ENCODE data around the gene LEAP2.

Gene LEAP2

DNA sequence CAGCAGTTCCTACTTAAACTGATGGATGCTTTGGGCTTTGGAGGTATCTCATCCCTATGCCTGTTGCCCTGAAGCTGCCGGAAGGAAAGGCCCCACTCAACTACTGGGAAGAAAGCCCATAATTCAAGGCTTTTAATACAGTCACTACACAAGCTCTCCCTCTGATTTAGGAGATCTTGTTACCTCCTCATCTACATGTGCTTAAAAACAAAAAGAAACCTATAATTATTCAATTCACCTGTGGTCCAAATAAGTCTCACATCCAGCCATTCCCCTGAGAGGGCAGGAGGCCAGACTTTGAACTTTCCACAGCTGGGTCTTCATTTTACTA is 715 bp upstream of the LEAP2 start:
- TF ChIP-seq ZBTB7A (IDR thresholded peaks at IDR 0.05; ENCODE audit: low read depth) (no peak), RAD21 (IDR thresholded peaks at IDR 0.05; ENCODE audit: low read depth) (no peak), YY1 (IDR thresholded peaks at IDR 0.05; ENCODE audit: low read depth) (no peak), TCF12 (IDR thresholded peaks at IDR 0.05; ENCODE audit: low read depth) (no peak), EP300 (IDR thresholded peaks at IDR 0.05; ENCODE audit: borderline replicate concordance) (no peak)

DNA sequence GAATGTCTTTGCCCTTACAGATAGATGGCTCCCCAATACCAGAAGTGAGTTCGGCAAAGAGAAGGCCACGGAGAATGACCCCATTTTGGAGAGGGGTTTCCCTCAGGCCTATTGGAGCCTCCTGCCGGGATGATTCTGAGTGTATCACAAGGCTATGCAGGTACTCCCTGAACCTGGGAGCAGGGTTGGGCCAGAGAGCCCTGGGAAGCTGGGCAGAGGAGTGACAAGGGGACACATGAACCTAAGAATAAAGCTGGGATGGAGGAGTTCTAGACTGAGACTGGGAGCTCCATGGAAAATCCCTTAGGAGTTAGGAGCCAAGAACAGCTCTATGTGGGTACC is 433 bp downstream of the LEAP2 start:
- no peak for TF ChIP-seq TAF1 (IDR thresholded peaks at IDR 0.05; ENCODE audit: low read depth)
- TF ChIP-seq EGR1 (IDR thresholded peaks at IDR 0.05): no peak
- no peak for TF ChIP-seq TEAD4 (IDR thresholded peaks at IDR 0.05)
- TF ChIP-seq CREB1 (IDR thresholded peaks at IDR 0.05; ENCODE audit: low read depth): no peak
- TF ChIP-seq TCF12 (IDR thresholded peaks at IDR 0.05; ENCODE audit: low read depth): no peak
- no peak for TF ChIP-seq CEBPB (IDR thresholded peaks at IDR 0.05)
- TF ChIP-seq, protein P1, sequence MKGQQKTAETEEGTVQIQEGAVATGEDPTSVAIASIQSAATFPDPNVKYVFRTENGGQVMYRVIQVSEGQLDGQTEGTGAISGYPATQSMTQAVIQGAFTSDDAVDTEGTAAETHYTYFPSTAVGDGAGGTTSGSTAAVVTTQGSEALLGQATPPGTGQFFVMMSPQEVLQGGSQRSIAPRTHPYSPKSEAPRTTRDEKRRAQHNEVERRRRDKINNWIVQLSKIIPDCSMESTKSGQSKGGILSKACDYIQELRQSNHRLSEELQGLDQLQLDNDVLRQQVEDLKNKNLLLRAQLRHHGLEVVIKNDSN (IDR thresholded peaks at IDR 0.05): no peak
- TF ChIP-seq FOXM1 (IDR thresholded peaks at IDR 0.05; ENCODE audit: borderline replicate concordance, low read depth): no peak
- TF ChIP-seq NFIC (IDR thresholded peaks at IDR 0.05): no peak
- TF ChIP-seq, protein P2, sequence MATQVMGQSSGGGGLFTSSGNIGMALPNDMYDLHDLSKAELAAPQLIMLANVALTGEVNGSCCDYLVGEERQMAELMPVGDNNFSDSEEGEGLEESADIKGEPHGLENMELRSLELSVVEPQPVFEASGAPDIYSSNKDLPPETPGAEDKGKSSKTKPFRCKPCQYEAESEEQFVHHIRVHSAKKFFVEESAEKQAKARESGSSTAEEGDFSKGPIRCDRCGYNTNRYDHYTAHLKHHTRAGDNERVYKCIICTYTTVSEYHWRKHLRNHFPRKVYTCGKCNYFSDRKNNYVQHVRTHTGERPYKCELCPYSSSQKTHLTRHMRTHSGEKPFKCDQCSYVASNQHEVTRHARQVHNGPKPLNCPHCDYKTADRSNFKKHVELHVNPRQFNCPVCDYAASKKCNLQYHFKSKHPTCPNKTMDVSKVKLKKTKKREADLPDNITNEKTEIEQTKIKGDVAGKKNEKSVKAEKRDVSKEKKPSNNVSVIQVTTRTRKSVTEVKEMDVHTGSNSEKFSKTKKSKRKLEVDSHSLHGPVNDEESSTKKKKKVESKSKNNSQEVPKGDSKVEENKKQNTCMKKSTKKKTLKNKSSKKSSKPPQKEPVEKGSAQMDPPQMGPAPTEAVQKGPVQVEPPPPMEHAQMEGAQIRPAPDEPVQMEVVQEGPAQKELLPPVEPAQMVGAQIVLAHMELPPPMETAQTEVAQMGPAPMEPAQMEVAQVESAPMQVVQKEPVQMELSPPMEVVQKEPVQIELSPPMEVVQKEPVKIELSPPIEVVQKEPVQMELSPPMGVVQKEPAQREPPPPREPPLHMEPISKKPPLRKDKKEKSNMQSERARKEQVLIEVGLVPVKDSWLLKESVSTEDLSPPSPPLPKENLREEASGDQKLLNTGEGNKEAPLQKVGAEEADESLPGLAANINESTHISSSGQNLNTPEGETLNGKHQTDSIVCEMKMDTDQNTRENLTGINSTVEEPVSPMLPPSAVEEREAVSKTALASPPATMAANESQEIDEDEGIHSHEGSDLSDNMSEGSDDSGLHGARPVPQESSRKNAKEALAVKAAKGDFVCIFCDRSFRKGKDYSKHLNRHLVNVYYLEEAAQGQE (IDR thresholded peaks at IDR 0.05; ENCODE audit: low read depth): no peak
- TF ChIP-seq YY1 (IDR thresholded peaks at IDR 0.05; ENCODE audit: low read depth): no peak
- no peak for TF ChIP-seq MAX (IDR thresholded peaks at IDR 0.05)
- no peak for TF ChIP-seq EP300 (IDR thresholded peaks at IDR 0.05; ENCODE audit: borderline replicate concordance)
- TF ChIP-seq RAD21 (IDR thresholded peaks at IDR 0.05; ENCODE audit: low read depth): no peak
- TF ChIP-seq ZBTB7A (IDR thresholded peaks at IDR 0.05; ENCODE audit: low read depth): no peak

DNA sequence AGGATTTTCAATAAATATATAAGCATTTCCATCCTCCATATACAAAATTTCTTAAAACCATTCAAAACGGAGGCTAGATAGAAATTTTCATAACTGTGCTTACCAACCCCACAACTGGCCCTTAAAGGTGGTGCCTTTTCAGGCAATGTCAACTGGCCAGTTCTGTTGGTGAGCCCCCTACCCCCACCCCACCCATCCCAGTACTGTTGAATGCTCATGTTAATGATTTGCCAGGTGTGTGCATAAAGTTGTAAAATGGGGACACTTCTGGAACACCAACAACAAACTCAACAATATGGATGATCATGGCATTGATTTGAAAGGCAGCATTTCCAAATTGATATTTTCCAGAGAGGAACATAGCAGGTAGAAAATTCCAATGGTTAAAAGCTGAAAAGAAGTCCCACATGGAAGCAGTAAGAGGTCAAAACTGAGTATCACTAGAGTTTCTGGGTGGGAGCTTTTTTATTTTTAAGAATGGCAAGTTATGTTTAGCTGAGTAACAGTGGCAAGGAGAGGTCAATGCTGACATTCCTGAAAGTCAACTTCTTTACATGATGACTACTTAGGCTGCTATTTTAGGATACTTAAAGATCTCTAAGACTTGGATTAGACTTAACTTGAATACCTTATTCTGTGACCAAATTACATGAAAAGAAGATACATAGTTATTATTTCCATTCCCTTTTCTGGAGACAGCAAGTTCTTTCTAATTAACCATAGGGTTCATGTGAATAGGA is 2.7 kb downstream of the LEAP2 start:
- TF ChIP-seq RAD21 (IDR thresholded peaks at IDR 0.05; ENCODE audit: low read depth) (no peak), CREB1 (IDR thresholded peaks at IDR 0.05; ENCODE audit: low read depth) (no peak), TCF12 (IDR thresholded peaks at IDR 0.05; ENCODE audit: low read depth) (no peak), FOXM1 (IDR thresholded peaks at IDR 0.05; ENCODE audit: borderline replicate concordance, low read depth) (no peak), YY1 (IDR thresholded peaks at IDR 0.05; ENCODE audit: low read depth) (no peak), CEBPB (IDR thresholded peaks at IDR 0.05) (no peak)

- TF ChIP-seq CEBPB (IDR thresholded peaks at IDR 0.05) (no peak), EGR1 (IDR thresholded peaks at IDR 0.05) (no peak), TCF12 (IDR thresholded peaks at IDR 0.05; ENCODE audit: low read depth) (no peak)
Measured at GRCh38 chr5:132877466-132877865, 4.0 kb downstream of the LEAP2 start.

- TF ChIP-seq ZBTB7A (IDR thresholded peaks at IDR 0.05; ENCODE audit: low read depth) (no peak), MAX (IDR thresholded peaks at IDR 0.05) (no peak), YY1 (IDR thresholded peaks at IDR 0.05; ENCODE audit: low read depth) (no peak), NFIC (IDR thresholded peaks at IDR 0.05) (peak; percentile 67), TAF1 (IDR thresholded peaks at IDR 0.05; ENCODE audit: low read depth) (no peak), TCF12 (IDR thresholded peaks at IDR 0.05; ENCODE audit: low read depth) (no peak)
Measured at GRCh38 chr5:132877938-132878337, 4.5 kb downstream of the LEAP2 start.

DNA sequence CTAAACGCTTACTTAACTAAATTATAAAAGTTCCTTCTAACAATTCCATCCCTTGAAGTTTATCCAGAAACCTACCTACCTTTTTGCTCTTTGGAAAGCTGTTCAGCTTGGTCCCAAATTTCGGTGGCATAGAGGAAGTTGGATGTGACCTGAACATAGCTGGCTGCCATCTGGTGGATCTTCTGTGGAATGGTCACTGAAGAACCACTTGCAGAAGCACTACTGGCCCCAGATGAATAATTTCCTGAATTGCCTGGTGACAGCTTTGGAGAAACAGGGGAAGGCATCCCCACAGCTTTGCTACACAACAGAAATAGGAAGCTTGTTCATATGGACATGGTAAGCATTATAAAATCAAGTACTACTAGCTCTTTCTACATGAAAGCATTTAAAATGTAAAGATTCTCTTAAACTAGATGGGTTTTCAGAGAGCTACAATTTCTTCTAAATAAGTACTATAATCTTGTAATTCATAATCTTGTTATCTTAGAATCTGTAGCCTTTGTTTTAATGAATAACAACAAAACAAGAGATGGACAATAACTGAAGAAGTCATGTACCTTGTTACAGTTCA is 9.9 kb downstream of the LEAP2 start:
- TF ChIP-seq ZBTB7A (IDR thresholded peaks at IDR 0.05; ENCODE audit: low read depth) (no peak), YY1 (IDR thresholded peaks at IDR 0.05; ENCODE audit: low read depth) (no peak), TEAD4 (IDR thresholded peaks at IDR 0.05) (no peak), NFIC (IDR thresholded peaks at IDR 0.05) (no peak), TAF1 (IDR thresholded peaks at IDR 0.05; ENCODE audit: low read depth) (no peak), RAD21 (IDR thresholded peaks at IDR 0.05; ENCODE audit: low read depth) (peak; percentile 37; the same call in 1 of the 2 replicates)
- TF ChIP-seq, protein P2 (IDR thresholded peaks at IDR 0.05; ENCODE audit: low read depth): no peak

- TF ChIP-seq TEAD4 (IDR thresholded peaks at IDR 0.05) (no peak), CREB1 (IDR thresholded peaks at IDR 0.05; ENCODE audit: low read depth) (no peak), TAF1 (IDR thresholded peaks at IDR 0.05; ENCODE audit: low read depth) (no peak), YY1 (IDR thresholded peaks at IDR 0.05; ENCODE audit: low read depth) (no peak)
- TF ChIP-seq, protein P1 (IDR thresholded peaks at IDR 0.05): no peak
Measured at GRCh38 chr5:132884548-132884947, 11.1 kb downstream of the LEAP2 start.
